ENCODE results near the gene RANBP3.

- TF ChIP-seq CTCF (IDR thresholded peaks at IDR 0.05; ENCODE audit: low read length) (no peak), EZH2 (optimal IDR thresholded peaks at IDR 0.05; ENCODE audit: low read depth, low read length) (no peak)
Observed at GRCh38 chr19:5917431-5918107, 60.4 kb downstream of the RANBP3 start.

Measured in MM.1S (cell line).